ENCODE results near the gene LAMP5.

Gene LAMP5, protein sequence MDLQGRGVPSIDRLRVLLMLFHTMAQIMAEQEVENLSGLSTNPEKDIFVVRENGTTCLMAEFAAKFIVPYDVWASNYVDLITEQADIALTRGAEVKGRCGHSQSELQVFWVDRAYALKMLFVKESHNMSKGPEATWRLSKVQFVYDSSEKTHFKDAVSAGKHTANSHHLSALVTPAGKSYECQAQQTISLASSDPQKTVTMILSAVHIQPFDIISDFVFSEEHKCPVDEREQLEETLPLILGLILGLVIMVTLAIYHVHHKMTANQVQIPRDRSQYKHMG

DNA sequence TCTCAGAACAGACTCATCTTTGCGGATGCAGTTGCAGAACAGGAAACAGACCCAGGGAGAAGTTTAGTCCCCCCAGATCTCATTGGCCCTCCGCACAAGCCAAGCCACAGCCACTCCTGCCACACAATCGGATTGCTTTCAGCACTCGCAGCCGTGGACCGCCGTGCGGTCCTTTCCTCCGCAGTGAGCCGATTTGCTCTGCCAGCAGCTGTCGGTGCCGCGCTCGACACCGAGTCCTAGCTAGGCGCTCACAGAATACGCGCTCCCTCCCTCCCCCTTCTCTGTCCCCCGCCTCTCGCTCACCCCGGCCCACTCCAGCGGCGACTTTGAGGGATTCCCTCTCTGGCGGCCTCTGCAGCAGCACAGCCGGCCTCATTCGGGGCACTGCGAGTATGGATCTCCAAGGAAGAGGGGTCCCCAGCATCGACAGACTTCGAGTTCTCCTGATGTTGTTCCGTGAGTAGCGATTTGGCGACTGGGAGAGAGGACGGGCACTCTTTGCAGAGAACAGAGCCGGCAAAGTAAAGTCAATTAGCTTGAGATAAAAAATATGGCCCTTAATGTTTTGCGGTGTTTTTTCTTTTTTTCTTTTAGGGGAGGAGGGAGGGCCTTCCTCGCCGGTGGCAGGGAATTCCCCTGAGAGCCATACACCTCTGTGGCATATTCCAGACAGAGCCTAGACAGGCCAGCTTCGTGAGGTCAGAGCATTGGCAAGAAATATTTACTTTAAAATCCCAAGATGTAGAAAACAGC lies at the start of gene LAMP5:
LAMP5 (plus strand) TSS at position 130 of the 753 bp plus-strand sequence; CDS start at position 393, 263 bp downstream.
- no peak for DNase-seq (ENCODE audit: low read depth)

DNA sequence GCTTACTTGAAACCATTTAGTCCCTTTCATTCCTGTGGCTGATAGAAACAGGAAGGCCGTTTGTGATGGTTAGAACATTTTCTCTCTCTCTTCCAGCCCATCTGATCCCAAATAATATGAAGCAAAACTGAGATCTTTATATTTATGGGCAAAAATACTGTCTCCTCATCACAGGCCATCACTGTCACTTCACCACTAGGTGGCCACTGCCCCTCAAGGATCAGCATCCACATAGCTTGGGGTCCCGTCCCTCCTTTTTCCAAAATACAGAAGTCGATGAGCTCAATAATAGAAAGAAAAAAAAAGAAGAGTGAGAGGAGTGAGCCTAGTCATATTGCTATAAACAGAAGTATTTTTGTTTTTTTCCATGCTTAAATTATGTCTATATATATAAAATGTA lies 46.4 kb upstream of the LAMP5 start:
- no peak for DNase-seq (ENCODE audit: low read depth)

DNA sequence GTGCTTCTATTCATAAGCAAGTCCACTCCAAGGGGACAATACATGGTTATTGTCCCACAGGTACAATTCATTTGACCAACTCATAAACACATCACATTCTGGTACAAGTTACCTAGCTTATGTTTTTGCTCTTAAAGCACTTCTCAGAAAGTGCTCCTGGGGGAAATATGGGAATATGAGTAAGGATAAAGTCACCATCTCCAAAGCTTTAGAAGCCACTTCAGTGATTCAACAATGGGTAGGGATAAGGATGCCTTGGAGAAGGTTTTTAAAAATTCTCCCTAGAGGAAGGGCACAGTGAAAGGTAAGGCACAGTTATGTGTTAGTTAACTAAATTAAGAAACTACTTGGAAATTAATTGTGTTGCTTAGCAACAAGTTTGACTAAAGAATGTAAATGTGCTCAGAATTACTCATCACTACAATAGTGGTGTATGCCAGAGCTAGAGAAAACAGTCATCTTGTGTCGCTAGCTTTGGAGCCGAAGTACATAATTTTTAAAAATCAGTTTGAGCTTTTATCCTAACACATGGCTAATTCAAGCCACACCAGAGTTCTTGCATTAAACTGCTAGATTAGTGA lies 39.5 kb upstream of the LAMP5 start:
- DNase-seq (ENCODE audit: low read depth) = no peak

DNA sequence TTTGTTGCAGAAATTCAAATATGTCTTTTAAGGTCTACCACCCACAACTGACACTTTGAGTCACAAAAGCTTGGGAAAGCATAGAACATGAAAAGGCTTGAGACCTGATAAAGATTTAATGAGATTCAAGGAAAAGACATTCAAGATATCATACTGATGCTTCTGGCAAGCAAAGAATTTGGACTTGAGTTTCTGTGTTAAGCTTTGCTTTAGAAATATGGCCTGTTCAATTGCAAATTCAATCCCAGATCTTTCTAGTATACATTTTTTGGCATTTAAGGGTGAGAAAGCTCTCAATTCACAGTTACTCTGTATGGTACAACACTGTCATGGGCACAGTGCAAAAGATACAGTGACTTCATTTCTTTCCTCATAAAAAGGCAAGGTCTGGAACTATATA lies 38.9 kb upstream of the LAMP5 start:
- DNase-seq (ENCODE audit: low read depth) = no peak

DNA sequence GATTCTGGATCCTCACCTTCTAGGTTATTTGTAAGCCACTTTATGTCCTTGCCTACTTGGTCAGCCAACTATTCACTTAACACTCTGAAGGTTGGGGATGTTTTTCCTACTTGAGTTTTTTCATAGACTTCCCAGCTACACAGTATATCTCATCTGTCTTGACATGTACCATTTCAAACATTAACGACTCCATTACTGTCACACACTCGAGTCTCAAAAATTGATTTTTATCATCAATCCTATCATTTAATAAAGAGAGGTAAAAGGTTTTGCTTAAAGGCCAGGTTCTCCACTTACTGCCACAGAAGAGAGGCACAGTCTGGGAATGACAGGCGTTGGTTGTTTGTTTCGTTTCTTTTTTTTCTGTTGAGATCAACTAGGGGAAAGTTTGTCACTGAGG lies 38.2 kb upstream of the LAMP5 start:
- DNase-seq (ENCODE audit: low read depth) = no peak

DNA sequence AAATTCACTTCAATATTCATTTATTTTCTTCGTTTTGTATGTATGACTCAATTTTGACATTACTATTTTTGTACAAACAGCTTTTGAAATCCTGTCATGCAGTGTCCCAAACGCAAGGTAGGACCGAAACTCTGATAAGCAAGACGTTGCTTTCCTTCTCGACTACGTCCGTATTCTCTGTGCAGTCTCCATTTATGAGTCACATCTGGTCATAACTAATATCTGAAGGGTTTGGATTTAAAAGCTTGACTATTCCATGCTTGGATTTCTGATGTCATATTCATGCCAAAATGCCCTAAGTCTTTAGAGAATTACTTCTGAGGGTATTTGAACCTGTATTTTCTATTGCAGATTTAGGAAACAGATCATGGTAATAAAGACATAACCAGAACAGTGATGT lies 37.8 kb upstream of the LAMP5 start:
- no peak for DNase-seq (ENCODE audit: low read depth)

DNA sequence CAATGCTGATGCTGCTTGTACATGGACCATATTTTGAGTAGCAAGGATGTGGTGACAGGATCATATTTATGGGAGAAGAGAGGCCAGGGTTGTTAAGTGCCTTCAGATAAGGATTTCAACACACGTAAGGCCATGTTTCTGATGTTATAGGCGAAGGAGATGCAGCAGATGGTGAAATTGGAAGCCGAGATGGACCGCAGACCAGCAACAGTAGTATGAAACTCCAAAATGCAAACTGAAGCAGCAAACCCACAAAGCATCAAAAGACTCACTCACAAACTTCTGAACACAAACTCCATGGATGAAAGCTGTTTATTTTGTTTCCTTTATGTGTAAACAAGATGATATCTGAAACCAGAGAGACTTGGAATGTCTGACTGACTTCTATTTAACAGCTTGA lies 35.6 kb upstream of the LAMP5 start:
- no peak for DNase-seq (ENCODE audit: low read depth)

DNA sequence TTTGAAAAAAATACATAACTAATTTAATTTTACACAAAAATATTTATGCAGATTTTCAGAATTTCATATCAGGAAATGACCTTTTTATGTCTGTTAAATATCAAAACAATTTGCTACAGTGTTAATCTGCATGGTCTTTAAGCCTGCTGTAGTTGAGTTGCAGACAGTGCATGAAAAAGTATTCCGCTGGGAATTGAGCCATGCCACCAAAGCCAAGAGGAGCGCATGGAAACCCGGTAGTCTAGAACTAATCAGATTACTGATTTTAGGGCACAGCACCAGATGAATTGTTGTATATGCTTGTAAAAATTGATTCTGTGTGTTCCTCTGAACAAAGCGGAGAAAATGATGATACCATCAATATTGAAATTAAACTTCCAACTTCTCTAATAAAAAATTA lies 34.3 kb upstream of the LAMP5 start:
- DNase-seq (ENCODE audit: low read depth) = no peak

DNA sequence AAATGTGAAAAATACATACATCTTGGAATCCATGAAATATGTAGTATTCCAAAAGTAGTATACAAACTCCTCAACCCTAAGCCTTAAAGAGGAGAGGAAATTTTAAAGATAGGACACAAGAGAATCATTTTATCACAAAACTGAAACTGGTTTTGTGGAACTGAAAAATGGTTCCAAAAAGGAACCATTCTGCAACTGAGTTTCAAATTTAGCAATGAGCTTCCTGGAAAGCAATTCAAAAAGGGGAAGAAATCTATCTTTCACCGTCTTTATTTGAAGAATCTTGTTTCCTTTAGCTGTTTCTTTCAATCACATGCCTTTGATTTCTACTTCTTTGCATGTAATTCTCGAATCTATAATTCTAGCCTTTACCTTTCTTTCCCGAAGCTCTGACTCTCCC lies 32.2 kb upstream of the LAMP5 start:
- no peak for DNase-seq (ENCODE audit: low read depth)

DNA sequence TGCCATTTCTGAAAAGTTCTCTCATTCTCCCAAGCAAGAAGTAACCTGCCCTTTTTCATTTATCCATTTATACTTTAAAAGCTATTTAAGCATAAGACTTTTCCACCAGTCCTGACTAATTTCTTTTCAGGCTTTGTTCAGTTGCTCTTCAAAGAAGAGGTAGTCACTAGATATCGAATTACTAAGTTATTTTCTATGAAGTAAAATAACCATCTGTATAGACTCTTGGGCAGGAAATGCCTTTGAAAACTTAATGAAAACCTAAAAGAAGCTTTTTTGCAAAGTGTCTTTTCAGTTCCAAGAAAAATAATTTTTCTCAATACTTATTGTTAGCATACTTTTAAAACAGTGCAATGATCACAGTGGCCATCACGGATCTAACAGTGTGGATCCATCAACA lies 31.3 kb upstream of the LAMP5 start:
- DNase-seq (ENCODE audit: low read depth) = no peak

DNA sequence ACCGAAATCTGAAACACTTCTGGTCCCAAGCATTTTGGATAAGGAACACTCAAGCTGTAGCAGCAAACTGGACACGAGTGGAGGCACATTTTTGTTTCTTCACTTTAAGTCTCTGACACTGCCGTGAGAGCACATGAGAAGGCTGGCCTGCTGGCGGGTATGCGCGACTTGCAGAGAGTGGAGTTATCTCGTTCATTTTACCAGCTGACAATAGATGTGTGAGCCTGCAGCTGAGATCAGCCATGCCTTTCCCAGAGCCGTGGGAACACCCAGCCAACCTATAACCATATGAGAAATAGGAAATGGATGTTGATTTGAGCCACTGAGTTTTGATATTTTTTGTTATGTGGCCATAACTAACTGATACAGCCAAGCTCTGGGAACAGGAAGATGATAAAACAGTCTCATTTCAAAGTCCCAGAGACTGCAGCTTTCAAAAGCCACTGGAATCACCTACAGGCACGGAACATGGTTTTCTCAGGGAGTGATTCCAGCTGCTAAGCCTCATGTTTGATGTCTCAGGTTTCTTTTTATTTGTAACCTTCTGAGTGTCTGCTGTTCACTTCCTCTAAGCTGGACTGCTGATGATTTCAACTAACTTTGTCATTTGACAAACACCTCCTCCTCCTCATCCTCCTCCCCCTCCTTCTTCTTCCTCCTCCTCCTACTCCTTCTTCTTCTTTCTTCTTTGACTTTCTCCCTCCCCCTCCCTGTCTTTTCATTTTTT lies 28.6 kb upstream of the LAMP5 start:
- no peak for DNase-seq (ENCODE audit: low read depth)

DNA sequence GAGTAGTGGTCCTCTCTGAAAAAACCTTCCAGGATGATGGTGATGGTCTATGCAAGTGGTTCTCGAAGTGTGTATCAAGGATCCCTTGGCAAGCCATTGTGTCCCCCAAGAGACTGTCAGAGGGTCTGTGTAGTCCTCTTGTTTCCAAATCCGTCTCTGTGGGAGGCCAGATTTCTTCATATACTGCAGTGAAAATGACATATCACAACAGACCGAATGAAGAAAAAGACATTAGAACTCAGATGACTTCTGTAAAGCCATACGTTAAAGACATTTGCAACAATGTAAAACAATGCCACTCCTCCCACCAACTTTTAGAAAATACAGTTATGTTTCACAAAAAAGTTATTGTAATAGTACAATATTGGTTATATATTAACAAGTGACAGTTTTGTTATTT lies 27.2 kb upstream of the LAMP5 start:
- no peak for DNase-seq (ENCODE audit: low read depth)

DNA sequence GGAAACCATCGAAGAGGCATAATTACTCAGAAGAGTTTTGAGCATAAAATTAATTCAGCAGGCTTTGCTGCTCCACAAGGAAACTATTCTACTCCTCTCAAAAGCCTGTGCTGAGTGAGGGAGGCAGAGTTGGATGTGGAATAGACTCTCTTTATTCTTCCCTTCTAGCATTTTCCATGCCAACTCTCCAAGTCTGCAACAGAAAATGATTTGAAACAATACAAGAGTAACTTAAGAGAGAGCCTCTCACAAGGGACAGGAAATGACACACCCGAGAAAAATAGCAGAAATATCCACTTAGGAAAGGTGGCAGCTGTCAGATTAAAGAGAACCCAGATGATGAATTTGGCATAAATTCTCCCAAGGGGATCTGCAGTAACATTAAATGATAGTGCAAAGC lies 26.3 kb upstream of the LAMP5 start:
- no peak for DNase-seq (ENCODE audit: low read depth)

DNA sequence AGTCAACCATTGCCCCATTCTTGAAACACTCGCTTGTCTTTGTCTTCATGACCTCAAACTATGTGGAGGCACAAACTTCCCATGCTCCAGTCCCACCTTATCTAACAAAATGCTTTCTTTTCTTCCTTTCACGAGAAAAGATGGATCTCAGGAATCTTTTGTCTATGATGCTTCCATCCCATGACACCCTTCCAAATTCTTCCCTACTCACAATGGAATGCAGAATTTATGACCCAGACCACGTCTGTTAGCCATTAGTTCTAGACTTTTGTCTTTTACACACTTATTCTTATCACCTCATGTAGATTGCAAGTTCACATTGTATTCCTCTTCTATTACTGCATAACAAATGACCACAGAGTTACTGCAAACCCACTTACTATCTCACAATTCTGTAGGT lies 24.2 kb upstream of the LAMP5 start:
- no peak for DNase-seq (ENCODE audit: low read depth)

DNA sequence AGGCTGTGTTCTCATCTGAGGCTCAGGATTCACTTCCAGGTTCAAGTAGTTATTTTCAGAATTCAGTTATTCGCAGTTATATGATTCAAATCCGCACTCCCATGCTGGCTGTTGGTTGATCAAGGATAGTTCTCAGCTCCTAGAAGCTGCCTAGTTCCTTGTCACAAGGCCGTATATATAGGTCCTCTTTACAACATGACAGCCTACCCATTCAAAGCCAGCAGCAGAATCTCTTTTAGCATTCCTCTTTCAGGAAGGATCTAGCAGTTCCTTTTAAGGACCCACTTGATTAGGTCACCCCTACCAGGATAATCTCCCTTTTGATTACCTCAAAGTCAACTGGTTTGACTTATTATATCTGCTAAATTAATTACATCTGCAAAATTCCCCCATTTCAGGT lies 23.8 kb upstream of the LAMP5 start:
- DNase-seq (ENCODE audit: low read depth) = no peak

DNA sequence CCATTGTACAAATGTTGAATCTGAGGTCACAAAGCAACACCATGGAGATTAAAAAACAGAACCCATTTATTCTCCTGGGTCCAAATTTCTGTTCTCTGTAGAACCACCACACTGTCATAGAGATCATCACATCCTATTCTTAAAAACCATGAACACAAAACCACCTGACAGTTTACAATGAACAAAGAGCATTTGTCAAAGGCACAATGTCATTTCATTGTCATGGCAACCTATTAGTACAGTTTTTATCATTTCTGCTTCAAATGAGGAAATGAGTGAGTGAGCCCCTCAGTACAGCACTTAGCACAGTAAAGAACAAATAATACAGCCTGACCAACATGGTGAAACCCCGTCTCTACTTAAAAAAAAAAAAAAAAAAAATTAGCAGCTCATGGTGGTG lies 23.1 kb upstream of the LAMP5 start:
- no peak for DNase-seq (ENCODE audit: low read depth)

DNA sequence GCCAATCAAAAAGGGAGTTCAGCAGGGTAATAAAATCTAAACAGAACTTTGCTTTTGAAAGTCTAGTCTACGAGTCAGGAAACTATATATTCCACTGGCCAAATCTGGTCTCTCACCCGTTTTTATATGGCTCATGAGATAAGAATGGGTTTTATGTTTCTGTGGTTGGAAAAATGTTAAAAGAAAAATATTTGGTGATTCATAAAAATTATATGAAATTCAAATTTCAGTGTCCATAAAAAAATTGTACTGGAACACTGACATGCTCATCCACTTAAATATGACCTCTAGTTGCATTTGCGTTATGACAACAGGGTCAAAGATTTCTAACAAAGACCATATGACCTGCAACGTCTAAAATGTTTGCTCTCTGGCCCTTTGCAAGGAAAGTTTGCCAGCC lies 22.3 kb upstream of the LAMP5 start:
- DNase-seq (ENCODE audit: low read depth) = no peak

DNA sequence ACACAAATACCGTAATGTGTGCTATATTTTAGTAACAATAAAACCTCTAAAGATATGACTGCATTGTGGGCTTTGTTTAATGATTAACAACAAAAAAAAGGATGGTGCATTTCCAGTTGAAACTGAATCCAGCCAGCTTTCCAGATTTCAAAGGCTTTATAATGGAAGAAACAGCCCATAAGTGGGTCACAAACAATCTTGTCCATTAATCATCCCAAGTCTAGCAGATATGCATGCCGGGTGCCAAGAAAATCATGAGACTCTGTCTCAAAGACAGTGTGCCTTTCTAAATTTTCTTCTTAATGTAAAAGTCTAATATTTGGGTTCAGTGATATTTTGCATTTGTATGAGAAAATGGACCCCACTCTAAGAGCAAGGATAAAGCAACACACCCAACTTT lies 20.6 kb upstream of the LAMP5 start:
- no peak for DNase-seq (ENCODE audit: low read depth)

DNA sequence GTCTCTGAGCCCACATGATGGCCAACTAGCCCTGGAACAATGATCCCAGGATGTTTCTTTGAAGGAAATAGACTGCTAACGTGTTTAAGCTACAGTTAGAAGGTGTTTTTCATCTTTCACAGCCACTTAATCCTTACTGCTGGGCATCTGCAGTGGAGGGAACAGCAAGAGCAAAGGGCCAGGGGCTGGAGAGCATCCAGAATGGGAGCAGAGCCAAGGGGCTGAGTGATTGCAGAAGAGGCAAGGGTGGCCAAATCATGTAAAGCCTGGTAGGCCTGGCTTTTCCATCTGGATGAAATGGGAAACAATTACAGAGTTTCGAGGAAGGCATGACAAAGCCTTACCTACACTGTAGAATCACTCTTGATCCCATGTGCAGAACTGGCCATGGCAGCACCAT lies 18.7 kb upstream of the LAMP5 start:
- DNase-seq (ENCODE audit: low read depth) = no peak

DNA sequence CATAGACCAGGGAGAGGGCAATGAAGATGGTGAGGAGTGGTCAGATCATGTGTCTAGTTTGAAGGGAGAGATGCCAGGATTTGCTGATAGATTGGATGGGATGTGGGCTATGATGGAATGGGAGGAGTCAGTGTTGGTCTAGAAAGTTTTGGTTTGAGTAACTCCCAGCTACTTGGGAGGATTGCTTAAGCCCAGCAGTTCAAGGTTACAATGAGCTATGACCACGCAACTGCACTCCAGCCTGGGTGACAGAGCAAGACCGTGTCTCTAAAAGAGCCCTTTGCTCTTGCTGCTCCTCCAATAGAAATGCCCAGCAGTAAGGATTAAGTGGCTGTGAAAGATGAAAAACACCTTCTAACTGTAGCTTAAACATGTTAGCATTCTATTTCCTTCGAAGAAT lies 18.2 kb upstream of the LAMP5 start:
- no peak for DNase-seq (ENCODE audit: low read depth)

DNA sequence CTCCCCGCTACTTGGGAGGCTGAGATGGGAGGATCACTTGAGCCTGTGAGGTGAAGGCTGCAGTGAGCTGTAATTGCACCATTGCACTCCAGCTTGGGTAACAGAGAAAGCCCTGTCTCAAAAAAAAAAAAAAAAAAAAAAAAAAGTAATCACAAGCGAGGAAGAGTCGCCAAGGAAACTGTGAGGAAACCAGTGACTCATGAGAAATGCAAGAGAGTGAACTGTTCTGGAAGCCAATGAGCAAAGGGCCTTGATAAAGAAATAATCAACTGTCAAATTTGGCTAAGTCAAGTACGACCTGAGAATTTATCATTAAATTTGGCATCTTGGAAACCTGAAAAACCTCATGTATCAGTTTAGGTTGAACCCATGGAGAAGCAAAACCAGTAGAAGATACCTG lies 16.1 kb upstream of the LAMP5 start:
- DNase-seq (ENCODE audit: low read depth) = no peak

DNA sequence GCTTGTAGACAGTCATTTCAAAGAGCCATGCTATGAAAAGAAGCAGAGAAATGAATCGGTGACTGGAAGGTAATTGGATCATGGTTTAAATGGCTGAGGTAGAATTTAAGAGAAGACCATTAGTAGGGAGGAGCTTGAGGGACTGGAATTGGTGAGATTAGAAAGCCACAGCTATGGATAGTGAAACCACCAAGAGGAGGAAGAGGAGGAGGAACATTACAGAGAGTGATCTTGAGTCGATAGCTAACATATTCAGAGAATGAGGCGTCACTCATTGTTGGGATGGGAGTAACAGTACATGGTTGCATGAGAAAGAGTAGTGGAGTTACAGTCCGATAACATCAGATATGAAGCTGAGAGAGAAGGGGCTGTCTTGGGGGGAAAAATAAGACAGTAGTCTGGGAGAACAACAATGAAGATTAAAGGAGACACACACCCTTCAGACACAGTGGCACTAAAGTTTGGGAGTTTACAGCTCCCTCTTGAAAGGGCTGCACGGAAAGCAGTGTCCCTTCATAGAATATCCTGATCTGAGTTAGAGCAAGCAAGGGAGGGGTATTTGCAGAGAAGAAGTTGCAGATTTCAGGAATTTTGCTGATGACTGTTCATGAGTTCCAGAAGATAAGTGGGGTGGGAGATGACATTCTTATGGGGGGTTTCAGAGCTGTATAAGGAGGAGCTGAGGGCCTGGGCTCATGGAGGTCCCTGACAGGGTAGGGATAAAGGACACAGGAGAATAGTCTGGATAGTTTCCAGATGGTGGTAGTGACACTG lies 15.1 kb upstream of the LAMP5 start:
- no peak for DNase-seq (ENCODE audit: low read depth)

All from T-helper 22 cell (primary cell).